Measurements from ENCODE around the gene STMP1. TPM values are rescaled to one million over a fixed set of nuclear protein-coding genes. Genes with fewer than 3 reads are reported as not detected.

STMP1 gene
- total RNA-seq, 1 experiment from 2014 or later, result 26.1 TPM

DNA sequence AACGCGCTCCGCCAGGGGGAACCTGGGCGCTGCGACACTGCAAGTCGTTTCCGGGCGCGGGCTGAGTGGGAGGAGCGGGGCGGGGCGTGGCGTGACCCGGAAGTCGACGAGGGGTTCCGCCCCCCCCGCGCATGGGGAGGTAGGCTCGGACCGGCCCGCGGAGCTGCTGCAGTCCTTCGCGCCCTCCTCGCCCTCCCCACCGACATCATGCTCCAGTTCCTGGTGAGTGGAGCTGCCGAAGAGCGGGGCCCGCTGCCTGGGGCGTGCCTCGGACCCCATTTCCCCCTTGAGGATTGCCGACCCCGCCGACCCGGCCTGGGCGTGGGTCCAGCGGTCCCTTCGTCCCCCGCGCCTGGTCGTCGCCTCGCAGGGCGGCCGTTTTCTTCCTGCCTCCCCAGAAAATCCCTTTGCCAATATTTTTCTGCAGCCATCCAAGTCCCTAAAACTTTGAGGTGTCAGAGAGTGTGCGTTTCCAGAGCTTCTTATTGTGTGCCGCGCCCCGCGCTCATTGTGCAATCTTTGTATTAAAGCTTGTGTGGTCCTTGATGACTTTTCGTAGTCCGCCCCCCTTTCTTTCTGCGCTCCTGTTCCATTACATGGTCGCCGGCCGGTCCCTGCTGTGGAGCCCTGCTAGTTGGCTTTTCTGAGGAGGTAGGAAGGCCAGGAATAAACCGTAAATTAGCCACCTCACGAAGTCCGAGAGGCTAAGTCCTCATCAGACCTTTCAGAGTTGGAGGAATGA is at the start of gene STMP1 (continued):
- TF ChIP-seq E2F1 (CRISPR knock-in tag; IDR thresholded peaks at IDR 0.05), result peak; percentile 84; the same call in 1 of the 2 replicates
- TF ChIP-seq, protein P1, sequence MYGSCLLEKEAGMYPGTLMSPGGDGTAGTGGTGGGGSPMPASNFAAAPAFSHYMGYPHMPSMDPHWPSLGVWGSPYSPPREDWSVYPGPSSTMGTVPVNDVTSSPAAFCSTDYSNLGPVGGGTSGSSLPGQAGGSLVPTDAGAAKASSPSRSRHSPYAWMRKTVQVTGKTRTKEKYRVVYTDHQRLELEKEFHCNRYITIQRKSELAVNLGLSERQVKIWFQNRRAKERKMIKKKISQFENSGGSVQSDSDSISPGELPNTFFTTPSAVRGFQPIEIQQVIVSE (CRISPR knock-in tag; IDR thresholded peaks at IDR 0.05; ENCODE audit: borderline replicate concordance), result no peak
- peak; percentile 95 for TF ChIP-seq ETV6 (CRISPR knock-in tag; IDR thresholded peaks at IDR 0.05)
- peak; percentile 86 for TF ChIP-seq MYBL2 (CRISPR knock-in tag; IDR thresholded peaks at IDR 0.05)
- peak; percentile 90 for TF ChIP-seq CREM (CRISPR knock-in tag; IDR thresholded peaks at IDR 0.05)
- TF ChIP-seq, protein P2, sequence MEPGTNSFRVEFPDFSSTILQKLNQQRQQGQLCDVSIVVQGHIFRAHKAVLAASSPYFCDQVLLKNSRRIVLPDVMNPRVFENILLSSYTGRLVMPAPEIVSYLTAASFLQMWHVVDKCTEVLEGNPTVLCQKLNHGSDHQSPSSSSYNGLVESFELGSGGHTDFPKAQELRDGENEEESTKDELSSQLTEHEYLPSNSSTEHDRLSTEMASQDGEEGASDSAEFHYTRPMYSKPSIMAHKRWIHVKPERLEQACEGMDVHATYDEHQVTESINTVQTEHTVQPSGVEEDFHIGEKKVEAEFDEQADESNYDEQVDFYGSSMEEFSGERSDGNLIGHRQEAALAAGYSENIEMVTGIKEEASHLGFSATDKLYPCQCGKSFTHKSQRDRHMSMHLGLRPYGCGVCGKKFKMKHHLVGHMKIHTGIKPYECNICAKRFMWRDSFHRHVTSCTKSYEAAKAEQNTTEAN (CRISPR knock-in tag; IDR thresholded peaks at IDR 0.05), result peak; percentile 81; the same call in 1 of the 2 replicates
- peak; percentile 80 for TF ChIP-seq GABPB1 (CRISPR knock-in tag; IDR thresholded peaks at IDR 0.05)
- 0 out of 2 replicates have a peak, but pooled peaks have one; percentile 15 for TF ChIP-seq USF1 (CRISPR knock-in tag; IDR thresholded peaks at IDR 0.05)
- no peak for TF ChIP-seq SMAD4 (CRISPR knock-in tag; IDR thresholded peaks at IDR 0.05)
- peak; percentile 78; the same call in 1 of the 2 replicates for TF ChIP-seq ARID4B (CRISPR knock-in tag; IDR thresholded peaks at IDR 0.05; ENCODE audit: borderline replicate concordance)
- no peak for TF ChIP-seq SOX15 (CRISPR knock-in tag; IDR thresholded peaks at IDR 0.05)
- 0 out of 2 replicates have a peak, but pooled peaks have one; percentile 63 for TF ChIP-seq CREB1 (CRISPR knock-in tag; IDR thresholded peaks at IDR 0.05)
- 0 out of 2 replicates have a peak, but pooled peaks have one; percentile 19 for TF ChIP-seq ZNF317 (CRISPR knock-in tag; IDR thresholded peaks at IDR 0.05; ENCODE audit: borderline replicate concordance, low read depth)
- TF ChIP-seq, protein P3, sequence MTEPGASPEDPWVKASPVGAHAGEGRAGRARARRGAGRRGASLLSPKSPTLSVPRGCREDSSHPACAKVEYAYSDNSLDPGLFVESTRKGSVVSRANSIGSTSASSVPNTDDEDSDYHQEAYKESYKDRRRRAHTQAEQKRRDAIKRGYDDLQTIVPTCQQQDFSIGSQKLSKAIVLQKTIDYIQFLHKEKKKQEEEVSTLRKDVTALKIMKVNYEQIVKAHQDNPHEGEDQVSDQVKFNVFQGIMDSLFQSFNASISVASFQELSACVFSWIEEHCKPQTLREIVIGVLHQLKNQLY (CRISPR knock-in tag; IDR thresholded peaks at IDR 0.05), result no peak
- TF ChIP-seq SMAD3 (CRISPR knock-in tag; IDR thresholded peaks at IDR 0.05; ENCODE audit: borderline replicate concordance), result 0 out of 2 replicates have a peak, but pooled peaks have one; percentile 20
- TF ChIP-seq AR (CRISPR knock-in tag; IDR thresholded peaks at IDR 0.05), result no peak
- no peak for TF ChIP-seq ZNF671 (CRISPR knock-in tag; IDR thresholded peaks at IDR 0.05)
- TF ChIP-seq FOXP1 (CRISPR knock-in tag; IDR thresholded peaks at IDR 0.05; ENCODE audit: borderline replicate concordance), result peak; percentile 89
- 0 out of 2 replicates have a peak, but pooled peaks have one; percentile 49 for TF ChIP-seq ZNF416 (CRISPR knock-in tag; IDR thresholded peaks at IDR 0.05)
- TF ChIP-seq, protein P4, sequence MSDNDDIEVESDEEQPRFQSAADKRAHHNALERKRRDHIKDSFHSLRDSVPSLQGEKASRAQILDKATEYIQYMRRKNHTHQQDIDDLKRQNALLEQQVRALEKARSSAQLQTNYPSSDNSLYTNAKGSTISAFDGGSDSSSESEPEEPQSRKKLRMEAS (CRISPR knock-in tag; IDR thresholded peaks at IDR 0.05), result peak; percentile 94
- no peak for TF ChIP-seq GRHL2 (CRISPR knock-in tag; IDR thresholded peaks at IDR 0.05; ENCODE audit: insufficient replicate concordance, severe bottlenecking)
- peak; percentile 92 for TF ChIP-seq ZNF232 (CRISPR knock-in tag; IDR thresholded peaks at IDR 0.05)
- TF ChIP-seq NFE2L1 (CRISPR knock-in tag; IDR thresholded peaks at IDR 0.05), result peak; percentile 81

Measured in WTC11 (cell line).